ENCODE measurements around the gene DFFB.

- TF ChIP-seq CTCF (IDR thresholded peaks at IDR 0.05) (no peak), POLR2A (IDR thresholded peaks at IDR 0.05) (no peak)
Measured at GRCh38 chr1:3846541-3846940, 10.7 kb upstream of the DFFB start.
